ENCODE data around the gene SIRPA.

The SIRPA gene

DNA sequence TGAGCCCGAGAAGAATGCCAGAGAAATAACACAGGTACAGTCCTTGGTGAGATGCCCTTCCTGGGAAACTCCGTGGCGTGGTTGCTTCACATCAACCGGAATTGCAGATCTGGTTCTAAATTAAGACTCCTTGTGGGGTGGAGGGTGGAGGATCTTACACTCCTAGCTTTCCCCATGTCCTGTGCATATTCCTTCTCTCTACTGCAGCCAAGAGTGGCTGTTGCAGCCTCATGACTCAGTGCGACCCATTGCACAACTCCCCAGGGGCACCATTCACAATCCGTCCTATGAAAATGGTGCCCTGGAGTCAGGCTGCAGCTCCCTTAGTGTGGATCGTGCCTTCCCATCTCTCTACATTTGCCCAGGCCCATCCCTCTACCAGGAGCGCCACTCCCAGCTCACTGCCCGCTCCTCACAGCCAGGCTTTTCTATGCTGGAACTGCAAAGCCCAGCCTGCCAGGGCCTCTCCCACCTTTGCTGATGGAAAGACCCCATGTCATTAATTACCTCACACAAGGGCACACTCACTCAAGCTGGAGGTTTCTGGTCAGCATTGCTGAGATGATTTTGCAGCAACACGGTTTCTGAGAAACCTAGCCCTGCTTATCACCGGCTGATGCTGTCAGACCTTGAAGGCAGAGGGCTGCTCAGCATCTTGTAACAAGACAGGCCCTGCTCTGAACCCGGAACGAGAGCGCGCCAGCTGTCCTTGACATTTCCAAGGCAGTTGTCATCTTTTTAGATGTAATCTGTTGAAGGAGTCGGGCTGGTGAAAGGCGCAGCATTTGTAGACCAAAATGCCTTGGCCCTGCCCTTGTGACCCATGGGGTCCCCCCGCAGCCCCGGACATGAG, 39.7 kb downstream of the SIRPA start:
- no peak for DNase-seq

GRCh38 chr20:1935696-1936366, 40.6 kb downstream of the SIRPA start:
- no peak for DNase-seq

DNA sequence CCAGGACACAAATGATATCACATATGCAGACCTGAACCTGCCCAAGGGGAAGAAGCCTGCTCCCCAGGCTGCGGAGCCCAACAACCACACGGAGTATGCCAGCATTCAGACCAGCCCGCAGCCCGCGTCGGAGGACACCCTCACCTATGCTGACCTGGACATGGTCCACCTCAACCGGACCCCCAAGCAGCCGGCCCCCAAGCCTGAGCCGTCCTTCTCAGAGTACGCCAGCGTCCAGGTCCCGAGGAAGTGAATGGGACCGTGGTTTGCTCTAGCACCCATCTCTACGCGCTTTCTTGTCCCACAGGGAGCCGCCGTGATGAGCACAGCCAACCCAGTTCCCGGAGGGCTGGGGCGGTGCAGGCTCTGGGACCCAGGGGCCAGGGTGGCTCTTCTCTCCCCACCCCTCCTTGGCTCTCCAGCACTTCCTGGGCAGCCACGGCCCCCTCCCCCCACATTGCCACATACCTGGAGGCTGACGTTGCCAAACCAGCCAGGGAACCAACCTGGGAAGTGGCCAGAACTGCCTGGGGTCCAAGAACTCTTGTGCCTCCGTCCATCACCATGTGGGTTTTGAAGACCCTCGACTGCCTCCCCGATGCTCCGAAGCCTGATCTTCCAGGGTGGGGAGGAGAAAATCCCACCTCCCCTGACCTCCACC, 42.2 kb downstream of the SIRPA start:
- DNase-seq: no peak

DNA sequence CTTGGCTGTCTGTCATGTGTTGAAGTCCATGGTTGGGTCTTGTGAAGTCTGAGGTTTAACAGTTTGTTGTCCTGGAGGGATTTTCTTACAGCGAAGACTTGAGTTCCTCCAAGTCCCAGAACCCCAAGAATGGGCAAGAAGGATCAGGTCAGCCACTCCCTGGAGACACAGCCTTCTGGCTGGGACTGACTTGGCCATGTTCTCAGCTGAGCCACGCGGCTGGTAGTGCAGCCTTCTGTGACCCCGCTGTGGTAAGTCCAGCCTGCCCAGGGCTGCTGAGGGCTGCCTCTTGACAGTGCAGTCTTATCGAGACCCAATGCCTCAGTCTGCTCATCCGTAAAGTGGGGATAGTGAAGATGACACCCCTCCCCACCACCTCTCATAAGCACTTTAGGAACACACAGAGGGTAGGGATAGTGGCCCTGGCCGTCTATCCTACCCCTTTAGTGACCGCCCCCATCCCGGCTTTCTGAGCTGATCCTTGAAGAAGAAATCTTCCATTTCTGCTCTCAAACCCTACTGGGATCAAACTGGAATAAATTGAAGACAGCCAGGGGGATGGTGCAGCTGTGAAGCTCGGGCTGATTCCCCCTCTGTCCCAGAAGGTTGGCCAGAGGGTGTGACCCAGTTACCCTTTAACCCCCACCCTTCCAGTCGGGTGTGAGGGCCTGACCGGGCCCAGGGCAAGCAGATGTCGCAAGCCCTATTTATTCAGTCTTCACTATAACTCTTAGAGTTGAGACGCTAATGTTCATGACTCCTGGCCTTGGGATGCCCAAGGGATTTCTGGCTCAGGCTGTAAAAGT, 43.5 kb downstream of the SIRPA start:
- DNase-seq: no peak

- DNase-seq: no peak
Observed at GRCh38 chr20:1939270-1939595, 44.0 kb downstream of the SIRPA start.

DNA sequence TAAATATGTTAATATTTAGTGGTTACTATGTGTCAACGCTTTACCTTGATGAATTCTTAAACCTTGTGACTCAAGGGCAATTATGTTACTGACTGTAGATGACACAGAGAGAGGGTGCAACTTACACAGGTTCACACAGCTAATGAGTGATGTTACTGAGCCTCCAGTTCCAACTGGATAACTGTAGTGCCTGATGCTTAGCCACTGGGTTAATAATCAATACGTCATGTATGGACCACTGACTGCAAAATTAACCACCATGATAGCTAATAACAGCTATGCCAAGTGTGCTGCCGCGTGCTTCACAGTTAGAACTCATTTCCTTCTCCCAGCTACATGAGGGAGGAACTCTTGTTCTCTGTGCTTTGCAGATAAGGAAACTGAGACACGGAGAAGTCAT, 45.4 kb downstream of the SIRPA start:
- no peak for DNase-seq

DNA sequence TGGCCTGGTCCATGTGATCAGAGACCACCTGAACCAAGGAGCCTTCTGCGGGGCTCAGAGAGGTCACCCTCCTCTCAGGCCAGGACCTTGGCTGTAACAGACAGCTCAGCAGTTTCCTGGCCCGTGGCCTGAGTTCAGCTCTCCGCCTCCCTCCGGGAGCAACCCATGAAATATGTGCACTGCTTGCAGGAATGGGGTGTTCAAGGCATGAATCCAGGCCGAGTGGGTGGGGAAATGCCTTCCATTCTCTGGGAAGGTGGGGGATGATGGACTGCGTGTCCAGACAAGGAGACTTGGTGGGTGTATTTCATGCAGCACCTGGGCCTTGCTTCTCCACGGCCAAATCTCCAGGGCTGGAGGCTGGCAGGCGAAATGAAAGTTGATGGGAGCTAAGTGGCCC, 46.0 kb downstream of the SIRPA start:
- DNase-seq: no peak

DNA sequence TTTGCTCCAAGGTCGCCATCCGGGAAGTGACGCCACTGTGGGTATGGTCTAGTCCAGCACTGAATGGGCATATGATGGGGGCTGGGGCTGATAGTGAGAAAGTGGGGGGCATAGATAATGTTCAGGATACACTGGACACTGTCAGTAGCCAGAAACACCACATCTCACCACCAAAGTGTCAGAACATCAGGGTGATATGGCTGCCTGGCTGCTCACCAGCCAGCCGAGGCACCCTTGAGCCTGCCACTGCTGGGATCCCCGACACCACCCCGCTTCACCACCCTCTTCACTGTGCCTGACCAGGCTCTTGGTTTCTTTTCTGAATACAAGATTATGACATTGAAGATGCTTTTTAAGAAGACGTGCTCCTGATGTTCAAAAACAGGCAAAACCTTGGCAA, 46.9 kb downstream of the SIRPA start:
- DNase-seq: no peak

- no peak for DNase-seq
Observed at GRCh38 chr20:1942486-1943274, 47.5 kb downstream of the SIRPA start.

DNA sequence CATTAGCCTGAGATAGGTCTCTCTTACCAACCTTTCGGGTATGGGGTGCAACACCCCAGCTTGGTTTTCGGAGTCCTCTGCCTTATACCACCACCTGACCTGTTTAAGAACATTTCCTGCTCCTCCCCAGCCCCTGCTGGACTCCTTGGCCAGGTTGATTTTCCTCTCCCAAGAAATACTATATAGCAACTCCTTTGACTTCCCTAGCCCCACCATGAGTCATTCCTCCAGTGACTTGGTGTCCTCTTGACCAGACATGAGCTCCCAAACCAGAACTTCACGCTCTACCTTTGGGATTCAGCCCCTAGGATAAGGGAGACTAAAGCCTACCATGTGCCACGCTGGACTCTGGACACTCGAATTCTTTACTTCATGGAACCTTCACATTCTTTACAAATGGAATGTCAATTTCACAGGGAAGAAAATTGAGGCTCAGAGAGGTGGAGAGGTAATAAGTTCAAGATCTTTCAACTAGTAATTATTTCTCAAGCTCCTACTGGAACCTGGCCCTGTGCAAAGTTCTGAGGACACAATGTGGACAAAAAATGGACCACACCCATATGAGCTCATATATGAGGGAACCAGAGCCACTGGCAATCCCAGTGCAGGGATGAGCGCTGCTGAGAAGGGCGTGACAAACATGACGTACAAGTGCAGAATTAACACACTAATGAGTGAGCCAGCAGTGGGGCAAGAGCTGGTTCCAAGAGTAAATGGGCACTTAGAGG, 48.2 kb downstream of the SIRPA start:
- DNase-seq: no peak

GRCh38 chr20:1944345-1945091, 49.3 kb downstream of the SIRPA start:
- DNase-seq: no peak

GRCh38 chr20:1945134-1945618, 50.0 kb downstream of the SIRPA start:
- no peak for DNase-seq

GRCh38 chr20:1945660-1946059, 50.5 kb downstream of the SIRPA start:
- no peak for DNase-seq

- DNase-seq: no peak
Observed at GRCh38 chr20:1946442-1946761, 51.2 kb downstream of the SIRPA start.

DNA sequence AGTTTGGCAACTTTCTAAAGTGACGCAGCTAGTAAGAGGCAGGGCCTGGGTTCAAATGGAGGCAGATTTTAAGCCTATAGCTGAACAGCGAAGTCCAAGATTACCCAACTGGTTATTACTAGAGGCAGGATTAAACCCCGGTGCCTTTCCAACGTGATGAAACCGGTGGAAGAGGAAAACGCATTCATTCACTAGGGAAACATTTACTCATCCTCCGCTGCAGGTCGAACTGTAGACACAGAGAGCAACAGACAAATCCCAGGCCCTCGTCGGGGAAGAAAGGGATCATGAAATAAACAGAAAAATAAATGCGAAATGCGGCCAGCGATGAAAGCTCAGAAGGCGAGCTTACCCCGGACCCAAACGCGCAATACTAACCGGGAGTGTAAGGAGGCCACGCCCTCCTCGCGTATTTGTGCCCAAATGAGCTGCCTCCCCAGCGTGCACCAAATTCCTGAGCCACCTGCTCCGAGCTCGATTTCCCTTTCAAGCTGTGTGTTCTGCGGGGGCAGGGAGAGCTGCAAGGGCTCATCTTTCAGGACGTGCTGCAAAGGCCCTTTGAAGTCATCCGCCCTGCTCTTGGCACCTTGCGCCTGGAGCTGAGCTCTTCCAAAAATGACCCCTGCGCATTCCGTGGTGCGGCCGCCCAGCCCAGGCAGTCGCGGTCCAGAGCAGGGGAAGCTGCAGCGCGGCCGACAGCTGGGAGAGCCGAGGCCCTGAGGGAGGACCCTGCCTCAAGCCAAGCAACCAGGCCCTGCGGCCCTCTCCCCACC, 51.7 kb downstream of the SIRPA start:
- DNase-seq: no peak

DNA sequence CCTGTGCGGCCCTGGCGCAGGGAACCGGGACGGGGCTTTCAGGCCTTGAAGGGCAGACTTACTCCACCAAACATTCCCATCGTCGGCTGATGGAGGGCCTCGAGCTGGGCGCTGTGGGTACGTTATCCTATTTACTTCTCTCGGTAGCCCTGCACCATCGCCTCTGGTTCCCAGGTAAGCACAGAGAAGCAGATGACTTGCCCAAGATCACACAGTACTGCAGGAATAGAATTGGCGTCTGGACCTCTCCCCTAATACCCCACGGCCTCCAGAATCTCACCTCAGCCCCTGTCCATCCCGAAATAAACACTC, 52.3 kb downstream of the SIRPA start:
- DNase-seq: no peak

DNA sequence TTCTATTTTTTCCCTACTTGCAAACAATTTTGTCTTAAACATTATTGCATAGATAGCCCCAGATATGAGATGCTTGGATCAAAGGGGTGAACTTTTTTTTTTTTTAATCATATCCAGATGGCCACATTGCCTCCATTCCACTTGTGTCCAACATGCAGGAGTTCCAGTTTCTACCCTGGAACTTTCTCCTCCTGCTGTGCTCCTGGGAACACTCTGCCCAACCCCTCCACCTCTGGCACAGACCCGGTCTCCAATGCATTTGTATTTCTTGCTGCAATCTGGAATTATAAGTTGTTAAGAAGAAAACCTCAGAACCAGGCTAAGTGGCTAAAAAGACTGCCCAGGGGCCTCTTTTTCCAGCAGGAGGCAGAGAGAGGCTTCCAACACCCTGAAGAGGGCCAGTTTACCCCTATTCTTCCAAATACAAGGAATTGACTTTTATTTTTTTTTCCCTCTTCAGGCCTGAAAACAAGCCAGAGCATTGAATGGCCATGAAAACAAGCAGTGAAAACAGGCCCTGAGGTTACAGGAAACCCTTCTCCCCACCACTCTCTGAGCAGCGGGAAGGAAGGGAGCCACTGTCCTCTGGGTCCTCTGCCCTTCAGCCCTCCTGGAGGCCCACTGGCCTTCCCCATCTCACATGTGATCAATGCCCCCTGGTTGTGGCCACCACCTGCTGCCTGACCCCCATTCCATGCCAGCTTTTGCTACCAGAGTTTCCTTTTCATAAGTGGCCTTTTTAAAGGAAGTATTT, 54.3 kb downstream of the SIRPA start:
- no peak for DNase-seq

DNA sequence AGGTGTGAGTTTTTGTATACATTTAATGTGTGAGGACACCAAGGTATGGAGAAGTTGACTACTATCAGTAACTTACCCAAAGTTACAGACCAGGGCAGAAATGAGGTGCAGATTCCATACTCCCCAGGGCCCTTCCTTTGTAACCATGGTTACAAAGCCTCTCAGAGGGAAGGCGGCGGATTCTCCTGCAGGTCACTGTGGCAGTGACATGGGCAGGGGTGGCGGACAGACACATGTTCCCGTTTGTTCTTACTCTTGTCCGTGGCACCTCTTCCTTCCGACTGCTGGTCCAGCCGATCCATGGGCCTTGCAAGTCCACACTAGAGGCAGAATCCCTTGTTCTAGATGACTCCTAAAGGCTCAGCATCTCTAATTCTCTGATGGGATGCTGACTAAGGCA, 55.6 kb downstream of the SIRPA start:
- no peak for DNase-seq

DNA sequence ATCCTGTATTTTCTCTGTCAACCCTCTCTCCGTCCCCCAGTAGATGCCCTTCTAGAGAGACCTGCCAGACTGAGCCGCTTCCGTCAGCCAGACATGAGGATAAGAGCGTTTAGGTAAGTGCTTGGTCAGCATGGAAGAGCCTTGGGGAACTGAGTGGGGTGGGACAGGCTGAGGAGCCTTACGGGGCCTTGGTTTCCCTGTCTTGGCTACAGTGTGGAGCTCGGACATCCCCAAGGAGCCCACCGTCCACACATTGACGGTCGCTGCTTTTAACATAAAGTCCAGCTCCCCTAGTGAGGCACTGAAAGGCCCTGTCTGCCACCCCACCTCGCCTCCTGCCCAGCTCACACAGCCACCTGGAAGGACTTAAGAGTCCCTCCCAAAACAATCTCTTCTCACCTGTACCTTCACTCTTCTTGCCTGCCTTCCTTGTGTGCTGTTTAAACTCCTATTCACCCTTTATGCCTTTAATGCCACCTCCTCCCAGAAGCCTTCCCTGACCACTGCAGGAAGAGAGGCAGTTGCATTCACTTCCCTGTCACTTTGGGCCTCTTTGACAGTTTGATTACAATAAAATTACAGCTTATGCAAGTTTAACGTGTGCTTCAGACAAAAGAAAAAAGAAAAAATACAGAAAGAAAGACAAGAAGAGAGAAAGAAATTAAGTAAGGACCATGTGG, 56.4 kb downstream of the SIRPA start:
- no peak for DNase-seq
